WERI-Rb-1 (cell line): Measurements from ENCODE around the gene GRID1.
A peak's percentile ranks its signal among the peaks of the same experiment; 100 is the strongest.
"Not testable (repeated sequence)": the region's sequence is repeated elsewhere in the genome, so short reads cannot be mapped to it uniquely, and the experiment has no call there.

Experiments
- DNase-seq: peaks from one replicate; pipeline ENCODE4 v3.0.0-alpha.2; 2020
- H3K27ac ChIP-seq: fragments of 250-450 bp; sonication (Bioruptor Pico); 2 replicates; pipeline ENCODE4 v1.5.1; 2020; ENCODE audit warnings: mild to moderate bottlenecking, moderate library complexity
- H3K27me3 ChIP-seq: fragments of 250-450 bp; sonication (Bioruptor Pico); 2 replicates; pipeline ENCODE4 v1.5.1; 2021; ENCODE audit warnings: mild to moderate bottlenecking, low read depth, moderate library complexity; ENCODE audit not compliant: insufficient read depth, severe bottlenecking
- H3K36me3 ChIP-seq: fragments of 250-450 bp; sonication (Bioruptor Pico); 2 replicates; pipeline ENCODE4 v1.5.1; 2020; ENCODE audit warnings: mild to moderate bottlenecking, moderate library complexity
- H3K4me3 ChIP-seq: 2 replicates; pipeline ENCODE4 v1.5.1; 2011; ENCODE audit warnings: low read depth, mild to moderate bottlenecking, control low read depth, low read length
- H3K9me3 ChIP-seq: fragments of 250-450 bp; sonication (Bioruptor Pico); 2 replicates; pipeline ENCODE4 v1.5.1; 2021; ENCODE audit warnings: mild to moderate bottlenecking, moderate library complexity; ENCODE audit not compliant: severe bottlenecking
- TF ChIP-seq, protein P1 (sequence below): IDR thresholded peaks from 2 replicates; pipeline ENCODE4 v1.5.1; 2011; ENCODE audit warnings: low read depth, mild to moderate bottlenecking, control low read depth, inconsistent platforms, low read length

The GRID1 gene

DNA sequence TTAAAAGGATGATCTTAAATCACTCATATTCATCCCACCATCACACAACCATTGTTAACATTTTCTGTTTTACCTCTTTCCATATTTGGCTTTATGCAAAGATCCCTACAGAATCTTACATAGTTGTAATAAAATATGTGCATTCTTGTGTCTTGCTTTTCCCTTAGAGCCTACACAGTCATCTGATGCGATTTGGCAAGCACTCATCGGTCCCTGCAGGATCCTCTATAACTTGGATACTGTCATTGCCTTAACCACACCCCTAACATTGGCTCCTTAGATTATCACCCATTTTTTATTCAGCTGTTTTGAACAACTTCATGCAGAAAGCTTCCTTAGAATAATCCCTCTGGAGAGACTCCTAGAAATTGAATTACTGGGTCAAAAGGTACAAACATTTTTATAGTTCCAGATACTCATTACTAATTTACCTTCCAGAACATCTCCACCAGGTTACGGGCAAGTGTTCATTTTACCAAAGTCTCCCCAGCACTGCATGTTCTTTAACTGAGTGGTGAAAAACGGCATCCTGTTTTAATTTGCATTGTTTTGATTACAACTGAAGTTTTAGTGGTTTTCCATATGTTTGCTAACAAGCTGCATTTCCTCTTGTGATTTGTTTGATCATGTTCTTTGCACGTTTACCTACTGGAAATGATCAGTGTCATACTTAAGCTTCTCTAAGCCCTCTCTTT is 268.3 kb downstream of the GRID1 start:
- no peak overlapping the region for H3K27ac ChIP-seq
- H3K36me3 ChIP-seq: no peaks in the 10 kb centered on the region
- no peak overlapping the region for H3K4me3 ChIP-seq
- no peaks in the 10 kb centered on the region for H3K9me3 ChIP-seq
- no peaks in the 10 kb centered on the region for H3K27me3 ChIP-seq
- TF ChIP-seq, protein P1, sequence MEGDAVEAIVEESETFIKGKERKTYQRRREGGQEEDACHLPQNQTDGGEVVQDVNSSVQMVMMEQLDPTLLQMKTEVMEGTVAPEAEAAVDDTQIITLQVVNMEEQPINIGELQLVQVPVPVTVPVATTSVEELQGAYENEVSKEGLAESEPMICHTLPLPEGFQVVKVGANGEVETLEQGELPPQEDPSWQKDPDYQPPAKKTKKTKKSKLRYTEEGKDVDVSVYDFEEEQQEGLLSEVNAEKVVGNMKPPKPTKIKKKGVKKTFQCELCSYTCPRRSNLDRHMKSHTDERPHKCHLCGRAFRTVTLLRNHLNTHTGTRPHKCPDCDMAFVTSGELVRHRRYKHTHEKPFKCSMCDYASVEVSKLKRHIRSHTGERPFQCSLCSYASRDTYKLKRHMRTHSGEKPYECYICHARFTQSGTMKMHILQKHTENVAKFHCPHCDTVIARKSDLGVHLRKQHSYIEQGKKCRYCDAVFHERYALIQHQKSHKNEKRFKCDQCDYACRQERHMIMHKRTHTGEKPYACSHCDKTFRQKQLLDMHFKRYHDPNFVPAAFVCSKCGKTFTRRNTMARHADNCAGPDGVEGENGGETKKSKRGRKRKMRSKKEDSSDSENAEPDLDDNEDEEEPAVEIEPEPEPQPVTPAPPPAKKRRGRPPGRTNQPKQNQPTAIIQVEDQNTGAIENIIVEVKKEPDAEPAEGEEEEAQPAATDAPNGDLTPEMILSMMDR: no peak
- DNase-seq: no peak

DNA sequence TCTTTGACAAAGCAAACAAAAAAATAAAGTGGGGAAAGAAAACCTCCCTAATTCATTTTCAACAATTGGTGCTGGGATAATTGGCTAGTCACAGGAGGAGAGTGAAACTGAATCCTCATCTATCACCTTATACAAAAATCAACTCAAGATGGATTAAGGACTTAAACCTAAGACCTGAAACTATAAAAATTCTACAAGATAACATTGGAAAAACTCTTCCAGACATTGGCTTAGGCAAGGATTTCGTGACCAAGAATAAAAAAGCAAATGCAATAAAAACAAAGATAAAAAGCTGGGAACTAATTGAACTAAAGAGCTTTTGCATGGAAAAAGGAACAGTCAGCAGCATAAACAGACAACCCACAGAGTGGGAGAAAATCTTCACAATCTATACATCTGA is 271.5 kb downstream of the GRID1 start:
- not testable (repeated sequence) for H3K4me3 ChIP-seq, H3K27me3 ChIP-seq, H3K27ac ChIP-seq, H3K9me3 ChIP-seq, H3K36me3 ChIP-seq, DNase-seq

DNA sequence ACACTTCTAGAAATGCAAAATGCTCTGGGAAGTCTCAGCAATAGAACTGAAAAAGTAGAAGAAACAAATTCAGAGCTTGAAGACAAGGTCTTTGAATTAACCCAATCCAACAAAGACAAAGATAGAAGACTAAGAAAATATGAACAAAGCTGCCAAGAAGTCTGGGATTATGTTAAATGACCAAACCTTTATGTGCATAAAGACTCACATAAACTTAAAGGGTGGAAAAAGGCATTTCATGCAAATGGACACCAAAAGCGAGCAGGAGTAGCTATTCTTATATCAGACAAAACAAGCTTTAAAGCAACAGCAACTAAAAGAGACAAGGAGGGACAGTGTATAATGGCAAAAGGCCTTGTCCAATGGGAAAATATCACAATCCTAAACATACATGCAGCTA is 274.3 kb downstream of the GRID1 start:
- H3K4me3 ChIP-seq, DNase-seq, H3K27ac ChIP-seq: not testable (repeated sequence)

DNA sequence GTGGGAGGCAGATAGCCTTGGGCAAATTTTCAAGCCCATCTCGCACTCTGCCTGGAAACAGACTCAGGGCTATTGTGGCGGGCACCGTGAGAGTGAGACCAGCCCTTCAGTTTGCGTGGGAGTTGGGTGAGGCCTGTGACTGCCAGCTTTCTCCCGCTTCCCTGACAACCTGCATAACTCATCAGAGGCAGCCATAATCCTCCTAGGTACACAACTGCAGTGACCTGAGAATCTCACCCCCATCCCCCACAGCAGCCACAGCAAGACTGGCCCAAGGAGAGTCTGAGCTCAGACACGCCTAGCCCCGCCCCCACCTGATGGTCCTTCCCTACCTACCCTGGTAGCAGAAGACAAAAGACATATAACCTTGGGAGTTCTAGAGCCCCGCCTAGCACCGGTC is 275.4 kb downstream of the GRID1 start:
- DNase-seq: peak; percentile 65

More for the DNA sequence above, 274.3 kb downstream of the GRID1 start:
- not testable (repeated sequence) for H3K9me3 ChIP-seq, H3K27me3 ChIP-seq, H3K36me3 ChIP-seq

DNA sequence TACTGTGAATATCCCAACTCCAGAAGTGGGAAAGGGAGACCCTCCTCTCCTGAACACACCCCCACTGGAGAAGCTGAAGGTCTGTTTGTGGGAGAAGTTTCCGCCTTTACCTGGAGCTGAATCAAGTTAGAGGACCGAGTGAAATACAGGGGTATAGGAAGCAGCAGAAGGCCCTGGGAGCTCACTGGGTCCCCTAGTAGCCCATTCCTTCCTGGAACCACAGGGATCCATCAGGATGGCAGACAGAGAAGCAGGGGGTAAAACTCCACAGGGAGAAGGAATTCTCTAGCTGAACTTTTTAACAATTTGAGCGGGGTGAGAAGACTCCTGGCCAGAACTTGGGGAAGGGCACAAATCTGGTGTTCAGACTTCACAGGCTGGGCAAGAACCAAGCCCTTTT is 275.8 kb downstream of the GRID1 start:
- H3K4me3 ChIP-seq: no peak overlapping the region
- DNase-seq: no peak
- H3K36me3 ChIP-seq: no peaks in the 10 kb centered on the region
- TF ChIP-seq, protein P1: no peak
- peak overlapping the region; percentile 20; the same call in 1 of the 2 replicates for H3K27ac ChIP-seq
- no peaks in the 10 kb centered on the region for H3K9me3 ChIP-seq
- no peaks in the 10 kb centered on the region for H3K27me3 ChIP-seq

More for the DNA sequence above, 275.4 kb downstream of the GRID1 start:
- H3K4me3 ChIP-seq: no peak overlapping the region
- no peaks in the 10 kb centered on the region for H3K9me3 ChIP-seq
- no peaks in the 10 kb centered on the region for H3K36me3 ChIP-seq
- TF ChIP-seq, protein P1: no peak
- no peaks in the 10 kb centered on the region for H3K27me3 ChIP-seq
- peak overlapping the region; percentile 20; the same call in 1 of the 2 replicates for H3K27ac ChIP-seq

DNA sequence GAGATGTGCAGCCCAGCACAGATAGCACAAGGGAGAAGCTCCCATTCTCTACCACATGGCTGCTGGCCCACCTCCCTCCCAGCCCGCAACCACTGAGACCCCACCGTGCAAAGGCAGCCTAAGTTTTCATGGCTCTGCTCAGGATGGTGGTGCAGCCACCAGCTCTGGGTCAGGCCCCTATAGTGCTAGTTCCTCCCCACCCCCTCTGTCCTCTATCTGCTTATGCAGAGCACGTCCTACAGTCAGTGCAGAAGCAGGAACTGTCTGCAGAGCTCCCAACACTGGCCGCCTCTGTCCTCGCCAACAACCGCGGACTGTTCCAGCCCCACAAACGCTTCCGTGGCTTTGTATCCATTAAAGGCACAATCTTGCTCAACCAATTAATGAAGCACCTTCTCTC is 278.9 kb downstream of the GRID1 start:
- no peak overlapping the region for H3K4me3 ChIP-seq
- no peaks in the 10 kb centered on the region for H3K9me3 ChIP-seq
- no peak overlapping the region for H3K27ac ChIP-seq
- H3K27me3 ChIP-seq: no peaks in the 10 kb centered on the region
- DNase-seq: no peak
- no peaks in the 10 kb centered on the region for H3K36me3 ChIP-seq
- TF ChIP-seq, protein P1: no peak

DNA sequence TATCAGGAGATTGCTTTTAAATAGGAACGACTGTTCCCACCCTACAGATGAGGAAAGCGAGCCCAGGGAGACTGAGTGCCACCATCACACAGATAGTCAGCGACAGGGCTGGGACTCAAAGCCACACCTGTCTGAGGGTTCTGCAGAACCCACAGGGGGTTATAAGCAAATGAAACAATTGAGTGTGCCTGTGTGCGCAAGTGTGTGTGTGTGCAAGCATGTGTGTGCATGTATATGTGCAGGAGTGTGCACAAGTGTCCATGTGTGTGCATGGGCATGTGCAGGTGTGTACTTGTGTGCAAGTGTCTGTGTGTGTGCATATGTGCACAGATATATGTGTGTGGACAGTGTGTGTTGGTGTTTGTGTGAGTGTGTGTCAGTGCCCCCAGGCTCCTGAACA is 280.2 kb downstream of the GRID1 start:
- Histone ChIP-seq H3K27ac (no peak overlapping the region), H3K36me3 (no peaks in the 10 kb centered on the region), H3K9me3 (no peaks in the 10 kb centered on the region), H3K4me3 (no peak overlapping the region), H3K27me3 (no peaks in the 10 kb centered on the region)
- no peak for DNase-seq
- TF ChIP-seq, protein P1: no peak
